ENCODE data around the gene SUN3.
"Not testable (repeated sequence)": the region's sequence is repeated elsewhere in the genome, so short reads cannot be mapped to it uniquely, and the experiment has no call there.

SUN3 gene

DNA sequence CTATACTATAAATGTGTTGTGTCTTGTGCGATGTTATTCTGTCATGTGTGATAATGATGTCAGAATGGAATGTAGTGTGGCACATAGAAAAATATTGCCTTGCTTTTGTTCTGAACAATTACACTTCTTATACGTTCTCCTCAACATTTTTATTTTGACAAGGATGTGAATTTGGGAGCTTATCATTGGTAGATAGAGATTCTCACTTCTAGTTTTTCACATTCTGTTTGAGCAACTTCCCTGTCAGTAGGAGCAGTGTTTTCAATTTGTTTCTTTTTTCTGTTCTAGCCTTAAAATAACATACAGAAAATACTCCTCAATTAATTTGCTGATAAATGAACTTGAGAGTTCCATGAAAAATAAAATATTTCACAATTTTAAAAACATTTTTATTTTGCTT is 17.6 kb downstream of the SUN3 start:
- DNase-seq (ENCODE audit: insufficient read length, low spot score) (no peak), FAIRE-seq (peak; percentile 59)
- no peak for TF ChIP-seq POU2F2 (IDR thresholded peaks at IDR 0.05; ENCODE audit: low read depth, low read length)
- no peak for TF ChIP-seq POLR2A (IDR thresholded peaks at IDR 0.05; ENCODE audit: low read depth, low read length)
- TF ChIP-seq TAF1 (IDR thresholded peaks at IDR 0.05; ENCODE audit: low read depth, low read length), result no peak
- TF ChIP-seq SPI1 (IDR thresholded peaks at IDR 0.05; ENCODE audit: low read depth, low read length), result no peak; the same call in 1 of the 2 replicates
- no peak for TF ChIP-seq PAX5 (IDR thresholded peaks at IDR 0.05; ENCODE audit: insufficient read depth, low read length, severe bottlenecking)
- TF ChIP-seq POLR2AphosphoS5 (IDR thresholded peaks at IDR 0.05; ENCODE audit: low read depth, low read length), result no peak

GRCh38 chr7:48009954-48010353 is 19.0 kb downstream of the SUN3 start:
- TF ChIP-seq SPI1 (IDR thresholded peaks at IDR 0.05; ENCODE audit: low read depth, low read length) (no peak), TAF1 (IDR thresholded peaks at IDR 0.05; ENCODE audit: low read depth, low read length) (no peak), PAX5 (IDR thresholded peaks at IDR 0.05; ENCODE audit: insufficient read depth, low read length, severe bottlenecking) (no peak), POLR2AphosphoS5 (IDR thresholded peaks at IDR 0.05; ENCODE audit: low read depth, low read length) (no peak), POLR2A (IDR thresholded peaks at IDR 0.05; ENCODE audit: low read depth, low read length) (no peak), POU2F2 (IDR thresholded peaks at IDR 0.05; ENCODE audit: low read depth, low read length) (no peak)
- FAIRE-seq, result no peak

GRCh38 chr7:48009257-48009656 is 19.6 kb downstream of the SUN3 start:
- DNase-seq (ENCODE audit: insufficient read length, low spot score) (no peak), FAIRE-seq (no peak)
- TF ChIP-seq POU2F2 (IDR thresholded peaks at IDR 0.05; ENCODE audit: low read depth, low read length) (no peak), TAF1 (IDR thresholded peaks at IDR 0.05; ENCODE audit: low read depth, low read length) (no peak), POLR2AphosphoS5 (IDR thresholded peaks at IDR 0.05; ENCODE audit: low read depth, low read length) (no peak)

More at GRCh38 chr7:48009954-48010353, 19.0 kb downstream of the SUN3 start:
- no peak for DNase-seq (ENCODE audit: insufficient read length, low spot score)

GRCh38 chr7:48006866-48007265 is 22.0 kb downstream of the SUN3 start:
- FAIRE-seq (no peak), DNase-seq (ENCODE audit: insufficient read length, low spot score) (no peak)
- no peak for TF ChIP-seq SPI1 (IDR thresholded peaks at IDR 0.05; ENCODE audit: low read depth, low read length)

- DNase-seq (ENCODE audit: insufficient read length, low spot score) (no peak), FAIRE-seq (peak; percentile 67)
- TF ChIP-seq PAX5 (IDR thresholded peaks at IDR 0.05; ENCODE audit: insufficient read depth, low read length, severe bottlenecking) (no peak), TAF1 (IDR thresholded peaks at IDR 0.05; ENCODE audit: low read depth, low read length) (no peak), POLR2AphosphoS5 (IDR thresholded peaks at IDR 0.05; ENCODE audit: low read depth, low read length) (no peak), SPI1 (IDR thresholded peaks at IDR 0.05; ENCODE audit: low read depth, low read length) (no peak), POLR2A (IDR thresholded peaks at IDR 0.05; ENCODE audit: low read depth, low read length) (no peak), POU2F2 (IDR thresholded peaks at IDR 0.05; ENCODE audit: low read depth, low read length) (no peak)
Measured at GRCh38 chr7:48004638-48005037, 24.3 kb downstream of the SUN3 start.

DNA sequence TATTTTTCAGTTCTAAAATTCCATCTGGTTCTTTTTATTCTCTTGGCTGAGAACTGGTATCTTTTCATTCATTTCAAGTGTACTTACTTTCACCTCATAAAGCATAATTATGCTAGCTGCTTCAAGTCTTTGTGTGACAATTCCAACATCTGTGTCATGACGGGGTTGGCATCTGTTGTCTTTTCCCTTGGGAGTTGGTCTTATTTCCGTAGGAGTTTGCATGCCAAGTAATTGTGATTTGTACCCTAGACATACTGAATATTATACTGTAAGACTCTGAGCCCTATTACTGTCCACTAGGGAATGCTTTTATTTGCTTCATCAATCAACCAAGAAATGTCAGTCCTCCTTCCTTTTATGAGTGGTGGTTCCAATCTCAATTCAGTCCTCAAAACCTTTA is 24.9 kb downstream of the SUN3 start:
- no peak for DNase-seq (ENCODE audit: insufficient read length, low spot score)
- FAIRE-seq, result no peak
- TF ChIP-seq PAX5 (IDR thresholded peaks at IDR 0.05; ENCODE audit: insufficient read depth, low read length, severe bottlenecking) (no peak), SPI1 (IDR thresholded peaks at IDR 0.05; ENCODE audit: low read depth, low read length) (no peak), POLR2A (IDR thresholded peaks at IDR 0.05; ENCODE audit: low read depth, low read length) (no peak)

DNA sequence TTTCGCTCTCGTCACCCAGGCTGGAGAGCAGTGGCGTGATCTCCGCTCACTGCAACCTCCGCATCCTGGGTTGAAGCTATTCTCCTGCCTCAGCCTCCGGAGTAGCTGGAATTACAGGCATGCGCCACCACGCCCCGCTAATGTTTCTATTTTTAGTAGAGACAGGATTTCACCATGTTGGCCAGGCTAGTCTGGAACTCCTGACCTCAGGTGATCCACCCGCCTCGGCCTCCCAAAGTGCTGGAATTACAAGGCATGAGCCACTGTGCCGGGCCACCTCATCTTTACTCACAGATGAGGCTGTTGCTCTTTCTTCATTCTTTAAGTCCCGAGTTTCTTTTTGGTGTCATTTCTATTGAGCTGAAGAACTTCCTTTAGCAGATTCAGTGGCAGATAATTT is 28.7 kb downstream of the SUN3 start:
- FAIRE-seq, result not testable (repeated sequence)

GRCh38 chr7:47999413-47999812 is 29.5 kb downstream of the SUN3 start:
- FAIRE-seq, result no peak

More for the DNA sequence above, 28.7 kb downstream of the SUN3 start:
- DNase-seq (ENCODE audit: insufficient read length, low spot score), result not testable (repeated sequence)

DNA sequence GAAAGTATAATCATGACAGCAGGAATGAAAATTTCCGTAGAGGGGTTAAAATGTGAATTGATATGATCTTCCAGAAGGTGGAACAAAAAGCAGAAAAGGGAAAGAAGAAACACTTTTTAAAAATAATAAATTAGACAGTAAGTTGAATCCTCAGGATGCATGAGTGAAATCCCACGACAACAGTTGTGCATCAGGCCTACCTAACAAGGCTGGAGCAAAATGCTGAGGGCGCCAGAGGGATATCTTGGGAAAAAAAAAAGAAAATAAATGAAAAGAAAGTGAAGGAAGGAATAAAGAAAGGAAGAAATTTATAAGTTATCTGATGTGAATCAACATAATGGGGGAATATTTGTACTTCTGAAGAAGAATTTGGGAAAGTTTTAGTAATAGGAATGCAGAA is 36.5 kb downstream of the SUN3 start:
- TF ChIP-seq SPI1 (IDR thresholded peaks at IDR 0.05; ENCODE audit: low read depth, low read length), result no peak
- no peak for TF ChIP-seq POLR2AphosphoS5 (IDR thresholded peaks at IDR 0.05; ENCODE audit: low read depth, low read length)
- TF ChIP-seq PAX5 (IDR thresholded peaks at IDR 0.05; ENCODE audit: insufficient read depth, low read length, severe bottlenecking), result no peak
- no peak for TF ChIP-seq POU2F2 (IDR thresholded peaks at IDR 0.05; ENCODE audit: low read depth, low read length)
- no peak for TF ChIP-seq TAF1 (IDR thresholded peaks at IDR 0.05; ENCODE audit: low read depth, low read length)
- TF ChIP-seq POLR2A (IDR thresholded peaks at IDR 0.05; ENCODE audit: low read depth, low read length), result no peak
- FAIRE-seq, result no peak
- no peak for DNase-seq (ENCODE audit: insufficient read length, low spot score)

More at GRCh38 chr7:47999413-47999812, 29.5 kb downstream of the SUN3 start:
- TF ChIP-seq TAF1 (IDR thresholded peaks at IDR 0.05; ENCODE audit: low read depth, low read length) (no peak), POLR2AphosphoS5 (IDR thresholded peaks at IDR 0.05; ENCODE audit: low read depth, low read length) (no peak), POU2F2 (IDR thresholded peaks at IDR 0.05; ENCODE audit: low read depth, low read length) (no peak), POLR2A (IDR thresholded peaks at IDR 0.05; ENCODE audit: low read depth, low read length) (no peak)
- DNase-seq (ENCODE audit: insufficient read length, low spot score), result no peak

GRCh38 chr7:47991741-47992311 is 37.1 kb downstream of the SUN3 start:
- peak; percentile 93 for FAIRE-seq
- DNase-seq (ENCODE audit: insufficient read length, low spot score), result peak; percentile 75
- TF ChIP-seq POU2F2 (IDR thresholded peaks at IDR 0.05; ENCODE audit: low read depth, low read length), result peak; percentile 11; the same call in 1 of the 2 replicates
- TF ChIP-seq POLR2A (IDR thresholded peaks at IDR 0.05; ENCODE audit: low read depth, low read length), result no peak

GRCh38 chr7:47991270-47991669 is 37.6 kb downstream of the SUN3 start:
- TF ChIP-seq SPI1 (IDR thresholded peaks at IDR 0.05; ENCODE audit: low read depth, low read length) (no peak), PAX5 (IDR thresholded peaks at IDR 0.05; ENCODE audit: insufficient read depth, low read length, severe bottlenecking) (no peak), POLR2A (IDR thresholded peaks at IDR 0.05; ENCODE audit: low read depth, low read length) (no peak), POU2F2 (IDR thresholded peaks at IDR 0.05; ENCODE audit: low read depth, low read length) (no peak), TAF1 (IDR thresholded peaks at IDR 0.05; ENCODE audit: low read depth, low read length) (no peak), POLR2AphosphoS5 (IDR thresholded peaks at IDR 0.05; ENCODE audit: low read depth, low read length) (no peak)
- FAIRE-seq (no peak), DNase-seq (ENCODE audit: insufficient read length, low spot score) (no peak)

Measured in GM12891 (cell line).